ENCODE data around the gene HPSE2.
"Not testable (repeated sequence)": the region's sequence is repeated elsewhere in the genome, so short reads cannot be mapped to it uniquely, and the experiment has no call there.

Gene HPSE2

DNA sequence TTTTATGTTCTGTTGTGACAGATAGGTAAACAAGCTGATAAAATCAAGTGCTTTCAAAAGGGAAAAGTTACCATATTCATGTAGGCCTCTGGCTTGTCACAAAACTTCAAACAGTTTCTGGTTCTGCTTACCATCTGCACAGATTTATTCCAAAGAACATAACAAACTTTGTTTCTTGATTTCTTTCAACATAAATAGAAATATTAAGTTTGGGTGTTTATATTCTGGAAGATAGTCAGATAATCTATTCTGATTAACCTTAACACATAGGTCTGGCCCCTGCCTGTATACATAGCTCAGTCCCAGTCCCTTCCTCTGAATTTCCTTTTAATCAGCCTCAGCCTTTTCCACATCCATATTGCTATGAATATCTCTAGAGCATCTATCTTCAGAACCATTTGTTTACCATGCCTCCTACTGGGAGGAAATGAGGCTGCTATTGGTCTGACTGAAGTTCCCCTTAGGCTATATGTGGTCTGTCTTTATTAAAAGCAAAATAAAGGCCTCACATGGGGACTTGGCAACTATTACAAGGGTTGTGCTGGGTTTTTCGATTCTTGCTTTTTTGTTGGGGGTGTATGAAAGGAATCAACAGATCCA lies 319.0 kb downstream of the HPSE2 start:
- DNase-seq, result no peak

- no peak for DNase-seq
Measured at GRCh38 chr10:98915911-98916310, 319.7 kb downstream of the HPSE2 start.

GRCh38 chr10:98910546-98910945 lies 325.1 kb downstream of the HPSE2 start:
- no peak for DNase-seq

GRCh38 chr10:98910048-98910447 lies 325.6 kb downstream of the HPSE2 start:
- DNase-seq, result no peak

DNA sequence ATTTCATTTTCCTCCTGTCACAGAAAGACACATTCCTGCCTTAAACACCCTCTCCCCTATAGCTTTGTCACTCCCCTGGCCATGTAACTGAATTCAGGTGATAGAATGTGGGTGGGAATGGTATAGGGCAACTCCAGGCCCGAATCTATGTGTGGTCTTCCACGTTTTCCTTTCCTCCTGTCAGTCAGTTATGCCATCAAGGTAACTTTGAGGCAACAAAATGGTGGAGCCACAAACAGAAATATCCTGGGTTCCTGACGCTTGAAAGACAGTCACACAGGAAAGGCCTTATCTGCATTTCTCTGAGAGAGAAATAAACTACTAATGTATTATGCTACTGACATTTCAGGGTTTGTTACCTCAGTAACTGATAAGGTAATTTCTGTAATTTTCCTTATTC lies 326.8 kb downstream of the HPSE2 start:
- DNase-seq, result no peak

DNA sequence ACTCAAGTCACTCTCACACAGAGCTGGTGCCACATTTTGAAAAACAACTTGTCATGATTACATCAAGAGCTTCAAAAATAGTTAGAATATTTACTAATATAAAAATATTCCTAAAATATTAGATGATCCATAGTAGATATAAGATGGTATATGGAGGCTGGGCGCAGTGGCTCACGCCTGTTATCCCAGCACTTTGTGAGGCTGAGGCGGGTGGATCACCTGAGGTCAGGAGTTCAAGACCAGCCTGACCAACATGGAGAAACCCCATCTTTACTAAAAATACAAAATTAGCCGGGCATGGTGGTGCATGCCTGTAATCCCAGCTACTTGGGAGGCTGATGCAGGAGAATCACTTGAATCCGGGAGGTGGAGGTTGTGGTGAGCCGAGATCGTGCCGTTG lies 327.4 kb downstream of the HPSE2 start:
- DNase-seq, result not testable (repeated sequence)

- DNase-seq, result no peak
Measured at GRCh38 chr10:98901441-98902110, 334.1 kb downstream of the HPSE2 start.

- DNase-seq, result no peak
Measured at GRCh38 chr10:98899018-98899417, 336.6 kb downstream of the HPSE2 start.

GRCh38 chr10:98892523-98892922 lies 343.1 kb downstream of the HPSE2 start:
- no peak for DNase-seq

DNA sequence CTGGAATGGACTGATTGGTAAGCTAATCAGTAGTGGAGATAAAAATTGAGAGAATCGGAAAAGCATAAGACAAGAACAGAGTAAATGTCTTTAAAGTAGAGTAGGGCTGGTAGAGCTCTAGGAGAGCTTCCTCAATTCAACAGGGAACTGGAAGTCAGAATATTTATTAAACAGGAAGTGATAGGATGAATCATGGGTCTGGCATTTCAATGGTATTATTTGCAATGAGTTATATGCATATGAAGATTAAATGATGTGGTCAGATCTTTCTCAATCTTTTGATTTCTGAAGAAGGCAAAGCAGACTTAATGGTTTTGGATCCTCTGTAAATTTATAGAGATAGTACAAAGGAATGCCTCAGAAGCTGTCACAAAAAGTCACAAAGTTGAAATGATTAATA lies 349.0 kb downstream of the HPSE2 start:
- DNase-seq, result no peak

DNA sequence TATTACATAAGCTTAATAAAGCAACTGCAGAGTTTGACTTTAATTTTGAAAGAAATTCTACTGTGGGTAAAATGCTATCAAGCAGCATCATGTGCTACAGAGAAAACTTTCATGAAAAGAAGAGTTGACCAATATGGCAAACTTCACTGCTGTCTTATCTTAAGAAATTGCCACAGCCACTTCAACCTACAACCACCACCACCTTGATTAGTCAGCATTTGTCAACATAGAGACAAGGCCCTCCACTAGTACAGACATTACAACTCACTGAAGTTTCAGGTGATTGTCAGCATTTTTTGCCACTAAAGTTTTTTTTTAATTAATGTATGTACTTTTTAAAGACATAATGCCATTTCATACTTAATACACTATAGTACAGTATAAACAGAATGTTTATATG lies 350.3 kb downstream of the HPSE2 start:
- no peak for DNase-seq

DNA sequence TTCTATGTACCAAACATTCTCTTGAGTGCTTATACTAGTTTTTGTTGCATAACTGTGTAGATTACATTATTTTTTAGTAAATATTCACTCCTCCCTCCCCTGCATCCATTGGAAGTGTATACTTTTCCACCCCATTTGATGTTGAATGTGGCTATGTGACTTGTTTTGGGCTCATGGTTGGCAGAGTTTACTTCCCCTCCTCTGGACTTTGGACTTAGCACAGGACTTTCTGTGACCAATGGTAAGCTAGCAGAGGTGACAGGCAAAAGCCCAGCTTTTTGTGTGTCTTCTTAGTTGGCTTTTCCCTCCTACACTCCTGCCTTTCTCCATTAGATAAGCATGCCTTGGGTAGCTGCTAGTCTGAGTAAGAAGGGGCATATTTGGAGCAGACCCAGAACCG lies 353.9 kb downstream of the HPSE2 start:
- no peak for DNase-seq

- DNase-seq, result no peak
Measured at GRCh38 chr10:98880971-98881370, 354.7 kb downstream of the HPSE2 start.

GRCh38 chr10:98878921-98879320 lies 356.7 kb downstream of the HPSE2 start:
- no peak for DNase-seq

GRCh38 chr10:98878418-98878817 lies 357.2 kb downstream of the HPSE2 start:
- DNase-seq, result no peak

DNA sequence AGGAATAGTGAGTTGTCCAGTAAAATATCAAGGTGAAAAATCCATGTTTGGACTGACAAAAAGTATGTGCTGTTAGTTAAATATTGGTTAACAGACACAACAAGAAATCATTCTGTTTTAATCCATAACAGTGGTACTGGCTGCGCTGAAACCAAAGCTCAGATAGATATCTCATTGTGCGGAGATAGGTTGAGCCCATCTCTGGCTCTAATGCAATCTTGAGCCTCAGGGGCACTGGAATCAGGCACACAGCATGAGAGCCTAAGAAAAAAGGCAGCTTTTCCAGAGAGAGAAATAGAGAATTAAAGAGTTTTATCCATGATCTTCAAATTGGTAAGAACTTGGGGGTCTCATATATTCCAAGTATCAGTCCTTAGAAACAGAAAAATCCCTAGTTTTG lies 373.7 kb downstream of the HPSE2 start:
- DNase-seq, result no peak

GRCh38 chr10:98858525-98858924 lies 377.1 kb downstream of the HPSE2 start:
- no peak for DNase-seq

GRCh38 chr10:98855403-98856189 lies 380.1 kb downstream of the HPSE2 start:
- DNase-seq, result no peak

DNA sequence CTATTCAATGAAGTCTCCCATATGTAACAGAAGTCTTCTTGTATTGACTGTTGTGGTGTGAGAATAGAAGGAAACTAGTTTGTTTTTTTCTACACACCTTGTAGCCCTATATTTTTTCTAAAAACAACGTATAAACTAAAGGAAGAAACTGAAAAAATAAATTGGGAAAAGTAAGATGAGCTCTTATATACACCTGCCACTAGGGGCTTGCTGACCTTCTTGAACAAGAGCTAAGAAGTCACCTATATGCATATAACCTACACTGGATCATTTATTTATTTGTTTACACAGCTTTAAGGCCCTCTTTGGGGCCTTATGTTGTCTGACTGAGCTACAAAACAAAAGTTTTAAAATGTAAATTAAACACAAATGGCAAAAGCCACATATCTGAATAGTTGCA lies 383.0 kb downstream of the HPSE2 start:
- no peak for DNase-seq

DNA sequence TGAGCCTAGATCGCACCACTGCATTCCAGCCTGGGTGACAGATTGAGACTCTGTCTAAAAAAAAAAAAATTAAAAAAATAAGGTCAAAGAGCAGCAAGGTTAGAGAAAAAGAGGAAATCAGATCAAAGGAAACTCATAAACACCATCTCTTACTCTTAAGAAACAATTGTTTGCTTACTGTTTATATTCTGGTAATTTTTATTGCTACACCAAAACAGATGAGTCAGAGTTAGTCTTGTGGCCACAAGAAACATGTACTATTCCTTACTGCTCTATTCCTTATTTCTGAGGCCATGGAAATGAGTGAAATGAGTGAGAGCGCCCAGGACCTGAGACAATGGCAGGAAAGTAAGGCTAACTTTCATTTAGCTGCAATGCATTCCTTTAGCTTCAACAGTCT lies 387.3 kb downstream of the HPSE2 start:
- no peak for DNase-seq

DNA sequence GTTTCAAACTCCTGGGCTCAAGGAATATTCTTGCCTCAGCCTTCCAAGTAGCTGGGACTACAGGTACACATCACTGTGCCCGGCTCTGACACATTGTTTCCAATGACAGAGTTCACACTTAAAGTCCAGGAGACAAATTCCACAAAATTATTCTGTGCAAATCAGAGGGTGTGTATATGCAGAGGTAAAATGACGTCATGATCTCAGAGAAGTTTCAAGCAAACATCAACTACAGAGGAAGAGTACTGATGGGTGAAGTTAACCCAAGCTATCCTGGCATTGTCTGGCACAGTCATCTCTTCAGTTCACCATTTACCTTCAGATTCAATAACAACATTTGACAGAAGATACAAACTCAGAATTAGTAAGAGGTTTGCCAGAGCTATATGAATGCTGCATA lies 388.9 kb downstream of the HPSE2 start:
- DNase-seq, result no peak

DNA sequence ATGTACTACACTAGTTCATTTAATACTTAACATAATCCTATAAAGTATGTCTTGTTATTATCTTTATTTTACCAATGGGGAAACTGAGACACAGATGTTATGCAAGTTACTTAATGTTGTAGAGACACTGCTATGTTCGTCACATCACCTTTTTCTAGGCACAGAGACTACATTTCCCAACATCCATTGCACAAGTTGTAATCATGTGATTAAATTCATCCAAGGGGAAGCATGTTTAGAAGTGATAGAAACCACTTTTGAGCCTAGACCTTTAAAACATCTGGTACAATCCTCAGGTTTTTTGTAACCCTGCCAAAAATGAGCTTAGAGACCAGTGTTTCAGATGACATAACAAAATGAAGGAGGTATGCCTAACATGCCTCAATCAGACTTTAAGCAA lies 402.1 kb downstream of the HPSE2 start:
- DNase-seq, result no peak

- no peak for DNase-seq
Measured at GRCh38 chr10:98832738-98833137, 402.9 kb downstream of the HPSE2 start.

DNA sequence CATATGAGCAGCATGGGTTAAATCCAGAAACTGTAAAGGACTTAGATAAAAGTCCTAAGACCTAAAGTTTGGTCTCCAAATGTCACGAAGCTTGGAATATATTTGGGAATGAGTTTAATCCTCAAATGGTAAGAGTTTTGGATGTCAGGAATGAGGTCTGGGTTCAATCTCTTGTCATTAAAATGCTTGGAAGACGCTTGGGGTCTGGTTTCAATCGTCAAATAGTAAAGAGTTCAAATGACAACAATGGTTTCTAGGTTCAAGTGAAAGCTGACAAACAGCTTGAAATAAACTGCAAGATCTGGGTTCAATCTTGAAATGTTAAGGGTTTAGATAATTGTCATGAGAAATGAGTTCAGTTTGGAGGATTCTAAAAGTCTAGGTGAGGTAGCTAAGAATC lies 403.5 kb downstream of the HPSE2 start:
- DNase-seq, result no peak
